GM23248 (cell line): ENCODE results near the gene TMEM259. TPM values are rescaled to one million over a fixed set of nuclear protein-coding genes. Genes with fewer than 3 reads are reported as not detected.

Experiments
- DNase-seq: peaks from one replicate; pipeline ENCODE4 v3.0.0-alpha.2; 2015
- H2AFZ ChIP-seq: fragments of 200-600 bp; sonication (generic); 2 replicates; pipeline ENCODE4 v1.6.1; 2016; ENCODE audit warnings: antibody characterized with exemption
- H3F3A ChIP-seq: fragments of 200-600 bp; sonication (generic); 2 replicates; pipeline ENCODE4 v1.6.1; 2016; ENCODE audit warnings: mild to moderate bottlenecking, antibody characterized with exemption, mixed run types; ENCODE audit not compliant: insufficient read depth
- H3K27ac ChIP-seq: fragments of 200-600 bp; sonication (generic); 2 replicates; pipeline ENCODE4 v1.5.1; 2016; ENCODE audit warnings: mild to moderate bottlenecking
- H3K27me3 ChIP-seq: fragments of 200-600 bp; sonication (generic); replicated peaks from 2 replicates; pipeline ENCODE4 v1.6.1; 2016; ENCODE audit warnings: mild to moderate bottlenecking; ENCODE audit not compliant: insufficient read depth
- H3K36me3 ChIP-seq: fragments of 200-600 bp; sonication (generic); 2 replicates; pipeline ENCODE4 v1.6.1; 2016; ENCODE audit warnings: low read depth, mild to moderate bottlenecking
- H3K4me1 ChIP-seq: fragments of 200-600 bp; sonication (generic); 2 replicates; pipeline ENCODE4 v1.6.1; 2016; ENCODE audit warnings: mild to moderate bottlenecking; ENCODE audit not compliant: insufficient read depth
- H3K4me2 ChIP-seq: fragments of 200-600 bp; sonication (generic); one replicate; pipeline ENCODE4 v1.6.1; 2016; ENCODE audit warnings: mild to moderate bottlenecking; ENCODE audit not compliant: unreplicated experiment
- H3K4me3 ChIP-seq: fragments of 200-600 bp; sonication (generic); 2 replicates; pipeline ENCODE4 v1.5.1; 2016; ENCODE audit warnings: mild to moderate bottlenecking
- H3K79me2 ChIP-seq: fragments of 200-600 bp; sonication (generic); 2 replicates; pipeline ENCODE4 v1.6.1; 2016; ENCODE audit warnings: mild to moderate bottlenecking; ENCODE audit not compliant: insufficient read depth
- H3K9ac ChIP-seq: fragments of 200-600 bp; sonication (generic); 2 replicates; pipeline ENCODE4 v1.6.1; 2016; ENCODE audit warnings: mild to moderate bottlenecking
- H3K9me2 ChIP-seq: fragments of 200-600 bp; sonication (generic); 2 replicates; pipeline ENCODE4 v1.6.1; 2016; ENCODE audit warnings: mixed run types, mild to moderate bottlenecking, moderate library complexity; ENCODE audit not compliant: insufficient read depth
- H3K9me3 ChIP-seq: fragments of 200-600 bp; sonication (generic); one replicate; pipeline ENCODE4 v1.6.1; 2017; ENCODE audit warnings: low read depth
- H4K20me1 ChIP-seq: fragments of 200-600 bp; sonication (generic); 2 replicates; pipeline ENCODE4 v1.6.0; 2016; ENCODE audit not compliant: insufficient read depth
- EZH2 ChIP-seq: fragments of 200-600 bp; sonication (generic); IDR thresholded peaks from 2 replicates; pipeline ENCODE4 v1.6.1; 2018; ENCODE audit warnings: antibody characterized with exemption, mild to moderate bottlenecking; ENCODE audit not compliant: insufficient read depth, poor library complexity, severe bottlenecking
- EZH2phosphoT487 ChIP-seq: fragments of 200-600 bp; sonication (generic); IDR thresholded peaks from 2 replicates; pipeline ENCODE4 v1.6.1; 2018; ENCODE audit warnings: antibody characterized with exemption, moderate library complexity, mild to moderate bottlenecking, low read depth; ENCODE audit not compliant: insufficient read depth
- WGBS, 2 experiments: methylation state at CpG; one replicate each; pipeline ENCODE4 v1.1.6; 2015 to 2017; ENCODE audit warnings: low lambda C conversion rate in 2 of 2, low coverage in 1 of 2; ENCODE audit errors: missing lambda C conversion rate in 2 of 2; 5-methylcytosine and 5-hydroxymethylcytosine counted together
- in situ Hi-C: fragments of 300-500 bp; cut with MboI; formaldehyde crosslinking; loops from 2 replicates; pipeline ENCODE4 v1.15.0; 2020
- polyA plus RNA-seq: library from polyadenylated mRNA; unstranded; fragments of >200 nt; fragmentation: Nextera tagmentation; extraction: Ambion mirVana; gene quantifications from 2 replicates; pipeline ENCODE4 v1.2.1, GENCODE V29; 2016
- total RNA-seq: library from RNA; depleted of rRNA; stranded (reverse); fragments of >200 nt; shearing (Covaris generic); gene quantifications from 2 replicates; pipeline ENCODE4 v1.2.3, GENCODE V29; 2014

The TMEM259 gene
- total and polyA plus RNA-seq, 2 experiments from 2014 or later, result 79.7 to 132 TPM

DNA sequence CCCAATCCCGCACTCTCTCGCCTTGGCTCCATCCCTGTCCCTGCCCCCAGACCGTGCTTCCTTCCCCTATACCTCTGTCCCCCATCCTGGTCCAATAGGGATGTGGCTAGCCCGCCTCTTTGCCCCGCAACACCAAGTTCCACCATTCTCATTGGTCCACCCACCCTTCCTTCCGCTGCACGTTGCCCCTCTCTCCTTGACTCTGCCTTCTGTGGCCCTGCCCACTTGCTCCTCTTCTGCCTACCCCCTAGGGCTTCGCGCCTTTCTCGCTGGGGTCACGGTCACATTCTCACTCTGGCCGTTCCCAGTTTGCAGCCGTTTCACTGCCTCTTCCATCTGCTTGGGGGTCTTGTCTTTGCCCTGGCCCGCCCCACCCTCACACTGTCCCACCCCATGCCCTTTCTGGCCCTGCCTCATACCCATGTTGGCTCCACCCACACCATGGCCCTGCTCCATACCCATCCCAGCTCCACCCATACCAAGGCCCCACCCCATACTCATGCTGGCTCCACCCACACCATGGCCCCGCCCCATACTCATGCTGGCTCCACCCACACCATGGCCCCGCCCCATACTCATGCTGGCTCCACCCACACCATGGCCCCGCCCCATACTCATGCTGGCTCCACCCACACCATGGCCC, 41.6 kb upstream of the TMEM259 start:
- Histone ChIP-seq H3K9me3 (no peaks in the 10 kb centered on the region), H4K20me1 (no peaks in the 10 kb centered on the region), H3K4me2 (no peak overlapping the region), H3K4me3 (no peak overlapping the region), H3K27me3 (peaks cover 11% of the 10 kb centered on the region; the same call in 1 of the 2 replicates), H3K79me2 (no peaks in the 10 kb centered on the region), H3K9me2 (no peaks in the 10 kb centered on the region), H3K36me3 (no peaks in the 10 kb centered on the region), H3K9ac (no peak overlapping the region), H3K27ac (no peak overlapping the region), H3K4me1 (no peaks in the 10 kb centered on the region), H2AFZ (no peak overlapping the region), H3F3A (no peaks in the 10 kb centered on the region)
- TF ChIP-seq EZH2phosphoT487 (no peak), EZH2 (no peak)
- in situ Hi-C loops, result no loop called here
- no peak for DNase-seq
- 92 to 98% methylated on average over 13 to 17 of the region's 17 CpGs for WGBS, 2 experiments

DNA sequence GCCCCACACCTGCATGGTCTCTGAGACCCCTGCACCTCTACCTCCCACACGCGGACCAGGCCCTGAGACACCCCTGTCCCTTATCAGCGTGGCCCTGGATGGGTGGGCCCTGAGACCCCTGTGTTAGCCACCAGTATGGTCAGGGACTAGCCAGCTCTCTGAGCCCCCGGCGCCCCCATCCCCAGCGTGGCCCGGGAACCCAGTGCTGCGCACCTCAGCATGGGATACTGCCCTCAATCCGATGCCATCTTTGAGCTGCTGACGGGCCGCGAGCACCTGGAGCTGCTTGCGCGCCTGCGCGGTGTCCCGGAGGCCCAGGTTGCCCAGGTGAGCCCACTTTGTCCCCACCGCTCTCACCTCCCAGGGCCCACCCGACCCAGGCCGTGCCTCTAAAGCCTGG, 41.1 kb upstream of the TMEM259 start:
- Histone ChIP-seq H3K4me1 (no peaks in the 10 kb centered on the region), H2AFZ (no peak overlapping the region), H3K36me3 (no peaks in the 10 kb centered on the region), H3K27me3 (0 out of 2 replicates have a peak, but pooled peaks cover 6% of the 10 kb centered on the region), H3K79me2 (no peaks in the 10 kb centered on the region), H4K20me1 (no peaks in the 10 kb centered on the region), H3K9me3 (no peaks in the 10 kb centered on the region), H3K4me3 (no peak overlapping the region), H3K4me2 (no peak overlapping the region), H3K27ac (no peak overlapping the region), H3K9ac (no peak overlapping the region), H3F3A (no peaks in the 10 kb centered on the region), H3K9me2 (no peaks in the 10 kb centered on the region)
- in situ Hi-C loops, result no loop called here
- DNase-seq, result no peak
- WGBS, 2 experiments, result 91 to 93% methylated on average over 13 to 20 of the region's 20 CpGs
- TF ChIP-seq EZH2, result no peak
- no peak for TF ChIP-seq EZH2phosphoT487

DNA sequence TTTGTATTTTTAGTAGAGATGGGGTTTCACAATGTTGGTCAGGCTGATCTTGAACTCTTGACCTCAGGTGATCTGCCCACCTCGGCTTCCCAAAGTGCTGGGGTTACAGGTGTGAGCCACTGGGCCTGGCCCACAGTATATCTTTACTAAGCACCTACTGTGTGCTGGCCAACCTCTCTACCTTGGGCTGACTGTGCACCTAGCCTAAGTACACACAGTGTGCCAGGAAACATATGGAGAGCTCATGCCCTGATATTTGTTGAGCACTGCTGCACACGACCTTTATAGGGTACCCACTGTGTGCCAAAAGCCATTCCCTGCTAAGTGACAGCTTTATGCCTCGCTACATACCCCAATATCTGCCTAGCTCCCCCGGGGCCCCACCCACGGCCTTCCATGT, 39.8 kb upstream of the TMEM259 start:
- Histone ChIP-seq H3K9me2 (no peaks in the 10 kb centered on the region), H3K4me2 (no peak overlapping the region), H3K27me3 (no peaks in the 10 kb centered on the region), H4K20me1 (no peaks in the 10 kb centered on the region), H3F3A (no peaks in the 10 kb centered on the region), H3K79me2 (no peaks in the 10 kb centered on the region), H3K9ac (no peak overlapping the region), H3K4me3 (no peak overlapping the region), H3K36me3 (no peaks in the 10 kb centered on the region), H3K27ac (no peak overlapping the region), H3K9me3 (no peaks in the 10 kb centered on the region), H2AFZ (no peak overlapping the region), H3K4me1 (no peaks in the 10 kb centered on the region)
- no peak for DNase-seq
- TF ChIP-seq EZH2phosphoT487, result no peak
- no peak for TF ChIP-seq EZH2
- 82 to 85% methylated on average over 4 to 5 of the region's 5 CpGs for WGBS, 2 experiments
- in situ Hi-C loops, result no loop called here

DNA sequence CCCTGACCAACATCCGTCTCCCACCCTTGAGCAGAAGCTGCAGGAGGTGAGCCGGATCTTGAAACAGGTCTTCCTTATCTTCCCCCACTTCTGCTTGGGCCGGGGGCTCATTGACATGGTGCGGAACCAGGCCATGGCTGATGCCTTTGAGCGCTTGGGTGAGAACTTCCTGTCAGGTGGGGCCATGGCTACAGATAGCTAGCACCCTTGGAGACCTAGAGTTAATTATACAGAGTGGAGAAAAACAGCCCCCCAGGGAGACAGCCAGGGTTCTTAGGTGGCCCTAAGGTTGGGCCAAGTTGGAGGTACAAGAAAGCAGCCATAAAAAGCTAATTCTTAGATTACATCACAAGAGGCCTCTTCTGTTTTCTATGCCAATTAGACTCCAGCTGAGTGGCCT, 37.2 kb upstream of the TMEM259 start:
- H3K4me3 ChIP-seq, result no peak overlapping the region
- H3K36me3 ChIP-seq, result no peaks in the 10 kb centered on the region
- H3K9me3 ChIP-seq, result no peaks in the 10 kb centered on the region
- TF ChIP-seq EZH2phosphoT487 (no peak), EZH2 (no peak)
- H3K4me2 ChIP-seq, result no peak overlapping the region
- no peaks in the 10 kb centered on the region for H3F3A ChIP-seq
- no peaks in the 10 kb centered on the region for H3K79me2 ChIP-seq
- in situ Hi-C loops, result no loop called here
- WGBS, 2 experiments, result 85 to 88% methylated on average over 5 of the region's 5 CpGs
- H2AFZ ChIP-seq, result no peak overlapping the region
- no peaks in the 10 kb centered on the region for H3K4me1 ChIP-seq
- H3K9ac ChIP-seq, result no peak overlapping the region
- H3K27me3 ChIP-seq, result no peaks in the 10 kb centered on the region
- H3K9me2 ChIP-seq, result no peaks in the 10 kb centered on the region
- no peak for DNase-seq
- H3K27ac ChIP-seq, result no peak overlapping the region
- H4K20me1 ChIP-seq, result no peaks in the 10 kb centered on the region
